AG09309 (cell line): ENCODE data around the gene YPEL5.

ENCODE experiments used
- DNase-seq: peaks from one replicate; pipeline ENCODE4 v3.0.0-alpha.2; 2010; ENCODE audit warnings: low read depth
- H3K4me3 ChIP-seq: 2 replicates; pipeline ENCODE4 v1.5.1; 2011; ENCODE audit warnings: mild to moderate bottlenecking, low read depth, low read length, moderate library complexity; ENCODE audit not compliant: control insufficient read depth
- CTCF ChIP-seq: IDR thresholded peaks from 2 replicates; pipeline ENCODE4 v1.5.1; 2011; ENCODE audit warnings: mild to moderate bottlenecking, low read depth, low read length, inconsistent platforms; ENCODE audit not compliant: insufficient read depth, control insufficient read depth; ENCODE audit errors: missing control alignments

YPEL5 gene

GRCh38 chr2:30155202-30155601 lies 8.4 kb downstream of the YPEL5 start:
- DNase-seq, result no peak
- no peak for TF ChIP-seq CTCF
- H3K4me3 ChIP-seq, result no peak overlapping the region

GRCh38 chr2:30155889-30156658 lies 9.3 kb downstream of the YPEL5 start:
- no peak overlapping the region for H3K4me3 ChIP-seq
- DNase-seq, result no peak
- no peak for TF ChIP-seq CTCF

GRCh38 chr2:30157616-30158015 lies 10.8 kb downstream of the YPEL5 start:
- TF ChIP-seq CTCF, result no peak
- no peak for DNase-seq
- H3K4me3 ChIP-seq, result no peak overlapping the region

GRCh38 chr2:30159766-30160165 lies 13.0 kb downstream of the YPEL5 start:
- no peak for DNase-seq
- no peak overlapping the region for H3K4me3 ChIP-seq
- TF ChIP-seq CTCF, result no peak

- no peak for TF ChIP-seq CTCF
- no peak for DNase-seq
- H3K4me3 ChIP-seq, result no peak overlapping the region
Measured at GRCh38 chr2:30161929-30162706, 15.3 kb downstream of the YPEL5 start.

GRCh38 chr2:30162806-30163205 lies 16.0 kb downstream of the YPEL5 start:
- H3K4me3 ChIP-seq, result no peak overlapping the region
- no peak for TF ChIP-seq CTCF
- no peak for DNase-seq
